ENCODE measurements around the gene GPX4.

GRCh38 chr19:1151917-1152587, 48.3 kb downstream of the GPX4 start:
- TF ChIP-seq CTCF (IDR thresholded peaks at IDR 0.05; ENCODE audit: low read depth, low read length) (no peak), EZH2phosphoT487 (IDR thresholded peaks at IDR 0.05; ENCODE audit: low read depth) (no peak)
